Nephron progenitor cell (in vitro differentiated cells): ENCODE results near the gene RERE.
A peak's percentile ranks its signal among the peaks of the same experiment; 100 is the strongest.

ENCODE experiments used
- DNase-seq: peaks from one replicate; pipeline ENCODE4 v3.0.0; 2021
- H3K27ac Mint-ChIP-seq: 2 replicates; pipeline ENCODE4 v1.8.0; 2021; ENCODE audit warnings: mild to moderate bottlenecking, moderate library complexity, mixed read lengths
- H3K27me3 Mint-ChIP-seq: 2 replicates; pipeline ENCODE4 v1.8.0; 2021; ENCODE audit warnings: mild to moderate bottlenecking, low read depth, mixed read lengths; ENCODE audit not compliant: poor library complexity
- H3K36me3 Mint-ChIP-seq: 2 replicates; pipeline ENCODE4 v1.8.0; 2021; ENCODE audit warnings: low read depth, mixed read lengths
- H3K4me1 Mint-ChIP-seq: 2 replicates; pipeline ENCODE4 v1.8.0; 2021; ENCODE audit warnings: mixed read lengths
- H3K4me3 Mint-ChIP-seq: 2 replicates; pipeline ENCODE4 v1.8.0; 2021; ENCODE audit warnings: mild to moderate bottlenecking, moderate library complexity, mixed read lengths
- H3K9me3 Mint-ChIP-seq: 2 replicates; pipeline ENCODE4 v1.8.0; 2021; ENCODE audit warnings: mild to moderate bottlenecking, moderate library complexity, mixed read lengths
- TF ChIP-seq, protein P1 (sequence below): fragments of 200-600 bp; sonication (generic); IDR thresholded peaks from 2 replicates; pipeline ENCODE4 v1.5.0; 2021; ENCODE audit warnings: antibody characterized with exemption

RERE gene

GRCh38 chr1:8659593-8659992, 157.8 kb downstream of the RERE start:
- Mint-ChIP-seq H3K9me3 (peaks cover 9% of the 10 kb centered on the region), H3K27me3 (no peaks in the 10 kb centered on the region), H3K4me1 (peaks cover 11% of the 10 kb centered on the region), H3K4me3 (no peak overlapping the region), H3K36me3 (peaks cover 44% of the 10 kb centered on the region), H3K27ac (no peak overlapping the region)
- TF ChIP-seq, protein P1, sequence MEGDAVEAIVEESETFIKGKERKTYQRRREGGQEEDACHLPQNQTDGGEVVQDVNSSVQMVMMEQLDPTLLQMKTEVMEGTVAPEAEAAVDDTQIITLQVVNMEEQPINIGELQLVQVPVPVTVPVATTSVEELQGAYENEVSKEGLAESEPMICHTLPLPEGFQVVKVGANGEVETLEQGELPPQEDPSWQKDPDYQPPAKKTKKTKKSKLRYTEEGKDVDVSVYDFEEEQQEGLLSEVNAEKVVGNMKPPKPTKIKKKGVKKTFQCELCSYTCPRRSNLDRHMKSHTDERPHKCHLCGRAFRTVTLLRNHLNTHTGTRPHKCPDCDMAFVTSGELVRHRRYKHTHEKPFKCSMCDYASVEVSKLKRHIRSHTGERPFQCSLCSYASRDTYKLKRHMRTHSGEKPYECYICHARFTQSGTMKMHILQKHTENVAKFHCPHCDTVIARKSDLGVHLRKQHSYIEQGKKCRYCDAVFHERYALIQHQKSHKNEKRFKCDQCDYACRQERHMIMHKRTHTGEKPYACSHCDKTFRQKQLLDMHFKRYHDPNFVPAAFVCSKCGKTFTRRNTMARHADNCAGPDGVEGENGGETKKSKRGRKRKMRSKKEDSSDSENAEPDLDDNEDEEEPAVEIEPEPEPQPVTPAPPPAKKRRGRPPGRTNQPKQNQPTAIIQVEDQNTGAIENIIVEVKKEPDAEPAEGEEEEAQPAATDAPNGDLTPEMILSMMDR, result no peak
- no peak for DNase-seq

DNA sequence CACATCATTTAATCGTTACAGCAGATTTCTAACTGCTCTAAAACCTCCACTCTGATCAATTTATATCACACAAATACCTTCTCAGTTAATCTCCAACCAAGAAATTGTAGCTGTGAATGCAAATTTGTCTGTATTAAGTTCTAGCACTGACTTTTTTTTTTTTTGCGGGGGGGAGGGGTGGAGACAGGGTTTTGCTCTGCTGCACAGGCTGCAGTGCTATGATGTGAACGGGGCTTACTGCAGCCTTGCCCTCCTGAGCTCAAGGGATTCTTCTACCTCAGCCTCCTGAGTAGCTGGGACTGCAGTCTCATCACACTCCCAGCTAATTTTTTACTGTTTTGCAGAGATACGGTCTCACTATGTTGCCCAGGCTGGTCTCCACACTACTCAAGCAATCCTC, 163.6 kb downstream of the RERE start:
- TF ChIP-seq, protein P1, result no peak
- Mint-ChIP-seq H3K27ac (peak overlapping the region; percentile 83), H3K4me1 (peaks cover 46% of the 10 kb centered on the region), H3K9me3 (peaks cover 5% of the 10 kb centered on the region), H3K27me3 (no peaks in the 10 kb centered on the region), H3K36me3 (peaks cover 57% of the 10 kb centered on the region), H3K4me3 (no peak overlapping the region)
- DNase-seq, result no peak

DNA sequence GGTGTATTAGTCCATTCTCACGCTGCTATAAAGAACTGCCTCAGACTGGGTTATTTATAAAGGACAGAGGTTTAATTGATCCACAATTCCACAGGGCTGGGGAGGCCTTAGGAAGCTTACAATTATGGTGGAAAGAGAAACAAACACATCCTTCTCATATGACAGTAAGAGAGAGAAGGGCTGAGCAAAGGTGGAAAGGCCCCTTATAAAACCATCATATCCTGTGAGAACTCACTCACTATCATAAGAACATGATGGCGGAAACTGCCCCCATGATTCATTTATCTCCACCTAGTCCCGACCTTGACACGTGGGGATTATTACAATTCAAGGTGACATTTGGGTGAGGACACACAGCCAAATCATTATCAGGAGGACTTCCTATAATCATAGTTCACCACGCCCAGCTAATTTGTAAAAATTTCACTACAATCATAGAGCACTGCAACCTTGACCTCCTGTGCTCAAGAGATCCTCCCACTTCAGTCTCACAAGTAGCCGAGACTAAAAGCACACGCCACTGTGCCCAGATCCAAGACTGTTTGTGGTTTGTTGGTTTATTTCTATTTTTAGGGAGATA, 164.9 kb downstream of the RERE start:
- Mint-ChIP-seq H3K4me1 (peaks cover 53% of the 10 kb centered on the region), H3K36me3 (peaks cover 53% of the 10 kb centered on the region), H3K9me3 (no peaks in the 10 kb centered on the region), H3K27me3 (no peaks in the 10 kb centered on the region), H3K27ac (peak overlapping the region; percentile 98), H3K4me3 (no peak overlapping the region)
- DNase-seq, result no peak
- TF ChIP-seq, protein P1, result no peak

DNA sequence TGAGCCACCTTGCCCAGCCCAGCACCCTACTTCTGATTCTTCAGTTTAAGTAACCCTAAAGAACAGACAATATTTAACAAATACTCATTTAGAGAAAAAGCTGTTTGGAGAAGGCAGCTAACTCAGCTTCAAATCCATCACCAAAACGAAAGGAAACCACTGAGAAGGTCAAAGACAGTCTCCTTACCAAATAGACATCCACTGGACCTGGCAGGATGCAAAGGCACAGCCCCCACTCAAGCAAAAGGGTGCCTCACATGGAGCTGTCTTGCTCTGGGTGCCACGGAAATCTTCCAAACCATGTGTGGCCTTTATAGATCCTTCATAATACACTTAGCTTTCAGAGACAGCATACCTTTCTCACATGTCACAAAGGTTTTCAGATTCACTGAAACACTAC, 165.5 kb downstream of the RERE start:
- Mint-ChIP-seq H3K27me3 (no peaks in the 10 kb centered on the region), H3K9me3 (no peaks in the 10 kb centered on the region), H3K4me1 (peaks cover 59% of the 10 kb centered on the region), H3K36me3 (peaks cover 57% of the 10 kb centered on the region), H3K4me3 (no peak overlapping the region), H3K27ac (peak overlapping the region; percentile 98)
- TF ChIP-seq, protein P1, result no peak
- no peak for DNase-seq

GRCh38 chr1:8651236-8651890, 166.1 kb downstream of the RERE start:
- TF ChIP-seq, protein P1, result no peak
- DNase-seq, result no peak
- peaks cover 64% of the 10 kb centered on the region for H3K4me1 Mint-ChIP-seq
- no peaks in the 10 kb centered on the region for H3K9me3 Mint-ChIP-seq
- no peaks in the 10 kb centered on the region for H3K27me3 Mint-ChIP-seq
- H3K27ac Mint-ChIP-seq, result peak overlapping the region; percentile 98
- no peak overlapping the region for H3K4me3 Mint-ChIP-seq
- H3K36me3 Mint-ChIP-seq, result peaks cover 57% of the 10 kb centered on the region

GRCh38 chr1:8649875-8650274, 167.6 kb downstream of the RERE start:
- Mint-ChIP-seq H3K27me3 (no peaks in the 10 kb centered on the region), H3K36me3 (peaks cover 52% of the 10 kb centered on the region), H3K27ac (no peak overlapping the region), H3K4me3 (no peak overlapping the region), H3K4me1 (peaks cover 65% of the 10 kb centered on the region), H3K9me3 (no peaks in the 10 kb centered on the region)
- no peak for DNase-seq
- TF ChIP-seq, protein P1, result no peak
